ENCODE data around the gene WNT5B. TPM values are rescaled to one million over a fixed set of nuclear protein-coding genes. Genes with fewer than 3 reads are reported as not detected.

Gene WNT5B
- total and polyA plus RNA-seq, 9 of the 15 experiments (the other 6 are each of a cell fraction or from before 2014, with no cell fraction given): 0.42 to 16.8 (median 5.4) TPM

- Histone ChIP-seq H4K20me1 (replicated peaks; ENCODE audit: control insufficient read depth, insufficient read depth, low read length) (no peaks in the 10 kb centered on the region), H3K27ac (ENCODE audit: extremely low read depth, low read depth, low read length) (no peak overlapping the region), H3K36me3 (ENCODE audit: control insufficient read depth, insufficient read depth, low read length) (no peaks in the 10 kb centered on the region), H3K27me3 (ENCODE audit: control insufficient read depth in 2 of 2, insufficient read depth in 2 of 2, low read length in 2 of 2) (no peaks in the 10 kb centered on the region), H3K79me2 (ENCODE audit: control insufficient read depth, insufficient read depth, low read length) (no peaks in the 10 kb centered on the region), H3K9me1 (ENCODE audit: control insufficient read depth, insufficient read depth, low read length) (no peaks in the 10 kb centered on the region), H3K4me1 (replicated peaks in 1 of 2; ENCODE audit: control insufficient read depth in 2 of 2, insufficient read depth in 2 of 2, low read length in 2 of 2) (peaks cover 2 to 10% of the 10 kb centered on the region in 2 experiments; a peak in 4 of 5 replicates), H3K4me2 (ENCODE audit: insufficient read depth, low read length) (no peak overlapping the region), H3K9me3 (replicated peaks; ENCODE audit: control insufficient read depth, insufficient read depth, low read depth, low read length) (no peaks in the 10 kb centered on the region), H3K9ac (ENCODE audit: insufficient read depth in 1 of 2, low read depth in 2 of 2, low read length in 2 of 2) (no peak overlapping the region), H3K4me3 (no peak overlapping the region), H2AFZ (ENCODE audit: low read depth, low read length) (peak overlapping the region; percentile 74)
- ATAC-seq (no peak), DNase-seq (ENCODE audit: extremely low read depth in 1 of 4, low spot score in 3 of 4) (no peak), FAIRE-seq (no peak)
- intact Hi-C loops (cut with micrococcal nuclease): no loop called here
- in situ Hi-C loops (cut with MboI): no loop called here
- CTCF ChIA-PET (ENCODE audit: low intra/inter-chr PET ratio): interaction anchor here (0.6 to 2.5 kb wide), 4 partner anchors 81 to 956 kb away, joined by 3 to 22 read pairs (median 4); no protein-coding TSS in a partner anchor
- POLR2A ChIA-PET: interaction anchor here (1.1 to 1.6 kb wide), 4 partner anchors 17 to 155 kb away, joined by 3 to 7 read pairs (median 4); no protein-coding TSS in a partner anchor
- 80% methylated on average over 9 of the region's 11 CpGs for WGBS (ENCODE audit: insufficient coverage, low coverage, missing lambda C conversion rate)
- no TSS peak for BruUV-seq (replicated peaks)
- TF ChIP-seq ZNF280A (IDR thresholded peaks at IDR 0.05; ENCODE audit: low read depth, partially characterized antibody) (no peak), POLR3A (IDR thresholded peaks at IDR 0.05; ENCODE audit: borderline replicate concordance, extremely low read depth, insufficient read depth, insufficient read length) (no peak), MECOM (CRISPR knock-in tag; IDR thresholded peaks at IDR 0.05) (no peak), ZBTB26 (CRISPR knock-in tag; IDR thresholded peaks at IDR 0.05) (no peak), PRMT5 (CRISPR knock-in tag; IDR thresholded peaks at IDR 0.05) (no peak), GABPA (tag; conservative IDR thresholded peaks at IDR 0.05; ENCODE audit: low read depth) (no peak), MCM7 (IDR thresholded peaks at IDR 0.05) (no peak), ZNF398 (CRISPR knock-in tag; IDR thresholded peaks at IDR 0.05) (no peak), ZNF197 (CRISPR knock-in tag; IDR thresholded peaks at IDR 0.05; ENCODE audit: low read depth) (no peak), SOX6 (IDR thresholded peaks at IDR 0.05) (no peak), ZNF212 (CRISPR knock-in tag; IDR thresholded peaks at IDR 0.05) (no peak), NFE2L1 (tag; IDR thresholded peaks at IDR 0.05; ENCODE audit: borderline replicate concordance, low read depth) (no peak), PML (IDR thresholded peaks at IDR 0.05; ENCODE audit: low read length) (no peak), DIDO1 (tag; IDR thresholded peaks at IDR 0.05; ENCODE audit: low read depth) (no peak), SMARCA4 (IDR thresholded peaks at IDR 0.05) (no peak)
- TF ChIP-seq, protein P1, sequence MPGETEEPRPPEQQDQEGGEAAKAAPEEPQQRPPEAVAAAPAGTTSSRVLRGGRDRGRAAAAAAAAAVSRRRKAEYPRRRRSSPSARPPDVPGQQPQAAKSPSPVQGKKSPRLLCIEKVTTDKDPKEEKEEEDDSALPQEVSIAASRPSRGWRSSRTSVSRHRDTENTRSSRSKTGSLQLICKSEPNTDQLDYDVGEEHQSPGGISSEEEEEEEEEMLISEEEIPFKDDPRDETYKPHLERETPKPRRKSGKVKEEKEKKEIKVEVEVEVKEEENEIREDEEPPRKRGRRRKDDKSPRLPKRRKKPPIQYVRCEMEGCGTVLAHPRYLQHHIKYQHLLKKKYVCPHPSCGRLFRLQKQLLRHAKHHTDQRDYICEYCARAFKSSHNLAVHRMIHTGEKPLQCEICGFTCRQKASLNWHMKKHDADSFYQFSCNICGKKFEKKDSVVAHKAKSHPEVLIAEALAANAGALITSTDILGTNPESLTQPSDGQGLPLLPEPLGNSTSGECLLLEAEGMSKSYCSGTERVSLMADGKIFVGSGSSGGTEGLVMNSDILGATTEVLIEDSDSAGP (CRISPR knock-in tag; IDR thresholded peaks at IDR 0.05): no peak
These were observed 6.5 kb downstream of the WNT5B start for GRCh38 chr12:1635301-1636095.

All from K562 (cell line).